D721Med (cell line): Measurements from ENCODE around the gene LRFN2.

Experiments
- DNase-seq: peaks from one replicate; pipeline ENCODE4 v3.0.0; 2011; ENCODE audit warnings: low spot score; ENCODE audit not compliant: insufficient read length
- FAIRE-seq: peaks from 2 replicates; lab custom pipeline; 2011; peaks lifted over from hg19 to GRCh38; lab: Jason Lieb, UNC
- CTCF ChIP-seq: IDR thresholded peaks from 2 replicates; pipeline ENCODE4 v1.5.1; 2012; ENCODE audit warnings: mild to moderate bottlenecking, control low read depth; ENCODE audit not compliant: insufficient read depth; ENCODE audit errors: missing control alignments

The LRFN2 gene

GRCh38 chr6:40350747-40351217 is 236.4 kb downstream of the LRFN2 start:
- TF ChIP-seq CTCF = no peak
- no peak for DNase-seq
- no peak for FAIRE-seq

- DNase-seq = no peak
- no peak for TF ChIP-seq CTCF
- FAIRE-seq = peak; percentile 67
Observed at GRCh38 chr6:40349901-40350746, 237.0 kb downstream of the LRFN2 start.

GRCh38 chr6:40349123-40349900 is 237.9 kb downstream of the LRFN2 start:
- DNase-seq = no peak
- no peak for TF ChIP-seq CTCF
- no peak for FAIRE-seq

- TF ChIP-seq CTCF = no peak
- DNase-seq (no peak), FAIRE-seq (no peak)
Observed at GRCh38 chr6:40348591-40348990, 238.6 kb downstream of the LRFN2 start.

- FAIRE-seq = no peak
- no peak for TF ChIP-seq CTCF
- no peak for DNase-seq
Observed at GRCh38 chr6:40347571-40348011, 239.6 kb downstream of the LRFN2 start.

GRCh38 chr6:40346246-40346645 is 240.9 kb downstream of the LRFN2 start:
- TF ChIP-seq CTCF = no peak
- DNase-seq = no peak
- FAIRE-seq = no peak
